ENCODE data around the gene CDC34. TPM values are rescaled to one million over a fixed set of nuclear protein-coding genes. Genes with fewer than 3 reads are reported as not detected.
A peak's percentile ranks its signal among the peaks of the same experiment; 100 is the strongest.

CDC34 gene
- total and polyA plus RNA-seq, 2 of the 8 experiments (the other 6 are each of a cell fraction or from before 2014, with no cell fraction given) = 95.9 to 129 TPM

DNA sequence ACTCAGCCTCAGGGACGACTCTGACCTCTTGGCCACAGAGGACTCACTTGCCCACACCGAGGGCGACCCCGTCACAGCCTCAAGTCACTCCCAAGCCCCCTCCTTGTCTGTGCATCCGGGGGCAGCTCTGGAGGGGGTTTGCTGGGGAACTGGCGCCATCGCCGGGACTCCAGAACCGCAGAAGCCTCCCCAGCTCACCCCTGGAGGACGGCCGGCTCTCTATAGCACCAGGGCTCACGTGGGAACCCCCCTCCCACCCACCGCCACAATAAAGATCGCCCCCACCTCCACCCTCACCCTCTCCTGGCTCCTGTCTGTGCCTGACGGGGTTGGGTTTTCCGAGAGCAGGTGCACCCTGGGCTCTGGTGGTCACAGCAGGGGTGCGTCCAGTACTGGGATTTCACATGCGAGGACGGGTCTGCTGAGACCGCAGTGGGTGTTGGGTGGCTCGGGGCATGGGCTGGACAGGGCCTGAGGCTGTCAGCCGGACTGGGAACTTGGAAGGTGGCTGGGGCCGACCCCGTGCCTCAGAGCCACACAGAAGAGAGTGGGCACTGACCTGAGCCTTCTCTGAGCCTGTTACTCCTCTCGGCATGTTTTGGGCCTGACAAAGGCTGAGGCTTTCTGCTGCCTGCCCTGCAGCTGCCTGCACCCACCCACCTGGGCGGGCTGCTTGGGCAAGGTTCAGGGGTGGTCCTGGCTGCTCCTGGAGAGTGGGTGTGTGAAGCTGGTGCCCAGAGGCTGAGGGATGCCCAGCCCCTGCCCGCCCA is 51.8 kb downstream of the CDC34 start:
- H3K36me3 ChIP-seq (ENCODE audit: control insufficient read depth in 2 of 4, insufficient read depth in 4 of 4, low read length in 3 of 4) = peaks cover 9 to 37% (median 26%) of the 10 kb centered on the region in 4 experiments; a peak in 6 of 8 replicates
- TF ChIP-seq SIX5 (IDR thresholded peaks at IDR 0.05; ENCODE audit: low read depth, low read length) = peak; percentile 9; the same call in 1 of the 2 replicates
- no peak for TF ChIP-seq FOSL1 (IDR thresholded peaks at IDR 0.05; ENCODE audit: insufficient read depth, low read depth, low read length)
- peak; percentile 33; the same call in 1 of the 2 replicates for TF ChIP-seq SP1 (IDR thresholded peaks at IDR 0.05; ENCODE audit: low read depth, low read length)
- TF ChIP-seq EZH2 (IDR thresholded peaks at IDR 0.05; ENCODE audit: low read depth, low read length, severe bottlenecking) = no peak
- TF ChIP-seq NRF1 (IDR thresholded peaks at IDR 0.05; ENCODE audit: low read depth, low read length) = no peak
- TF ChIP-seq YY1 (IDR thresholded peaks at IDR 0.05; ENCODE audit: low read depth, low read length) = no peak
- TF ChIP-seq POLR2AphosphoS5 (IDR thresholded peaks at IDR 0.05; ENCODE audit: low read depth, low read length) = peak; percentile 77
- TF ChIP-seq, protein P1, sequence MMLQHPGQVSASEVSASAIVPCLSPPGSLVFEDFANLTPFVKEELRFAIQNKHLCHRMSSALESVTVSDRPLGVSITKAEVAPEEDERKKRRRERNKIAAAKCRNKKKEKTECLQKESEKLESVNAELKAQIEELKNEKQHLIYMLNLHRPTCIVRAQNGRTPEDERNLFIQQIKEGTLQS (IDR thresholded peaks at IDR 0.05; ENCODE audit: insufficient read depth, low read depth, low read length) = no peak
- FAIRE-seq (no peak), DNase-seq (ENCODE audit: low read depth in 1 of 2, low spot score in 2 of 2) (no peak)
- H4K5ac ChIP-seq (ENCODE audit: insufficient read length, low read depth, low read length) = no peak overlapping the region
- peaks cover 6% of the 10 kb centered on the region for H3K79me1 ChIP-seq (ENCODE audit: low read depth, low read length)
- no peak overlapping the region for H2AK5ac ChIP-seq (ENCODE audit: low read depth, low read length)
- H2AFZ ChIP-seq (ENCODE audit: low read length) = no peak overlapping the region
- no peak overlapping the region for H3K4me2 ChIP-seq (ENCODE audit: insufficient read depth in 1 of 2, low read depth in 2 of 2, low read length in 2 of 2)
- no peak overlapping the region for H3K4ac ChIP-seq (replicated peaks; ENCODE audit: insufficient read length, low read depth, low read length)
- H3K79me2 ChIP-seq (ENCODE audit: control insufficient read depth in 1 of 2, insufficient read depth in 2 of 2, low read length in 2 of 2) = peaks cover under 1 to 22% of the 10 kb centered on the region in 2 experiments; a peak in 3 of 4 replicates
- H3K18ac ChIP-seq (ENCODE audit: extremely low read depth, low read length) = no peak overlapping the region
- H3K23ac ChIP-seq (ENCODE audit: insufficient read length) = no peak overlapping the region
- H2BK120ac ChIP-seq (replicated peaks; ENCODE audit: low read depth, low read length) = no peak overlapping the region
- CTCF ChIA-PET (ENCODE audit: partially characterized antibody) = interaction anchor here (0.8 to 4.7 kb wide), 16 partner anchors 8 to 151 kb away, joined by 3 to 51 read pairs (median 4); no protein-coding TSS in a partner anchor
- no peak overlapping the region for H3K9ac ChIP-seq (replicated peaks in 1 of 4; ENCODE audit: extremely low read depth in 1 of 4, low read depth in 3 of 4, low read length in 3 of 4)
- peaks cover 21 to 30% of the 10 kb centered on the region in 2 experiments for H4K20me1 ChIP-seq (replicated peaks in 1 of 2; ENCODE audit: control insufficient read depth in 1 of 2, insufficient read depth in 2 of 2, low read length in 2 of 2)
- H3K9me3 ChIP-seq (ENCODE audit: insufficient read depth in 2 of 2, low read depth in 1 of 2, low read length in 1 of 2) = no peaks in the 10 kb centered on the region
- peaks cover under 1 to 2% (median 2%) of the 10 kb centered on the region in 4 experiments; a peak in 6 of 7 replicates for H3K27me3 ChIP-seq (replicated peaks in 1 of 4; ENCODE audit: control insufficient read depth in 3 of 4, extremely low read depth in 1 of 4, insufficient read depth in 3 of 4, low read length in 3 of 4)
- no peak overlapping the region for H3K56ac ChIP-seq (replicated peaks; ENCODE audit: insufficient read length, low read depth, low read length)
- WGBS, 2 experiments (ENCODE audit: extremely low coverage in 1 of 2, insufficient coverage in 1 of 2, insufficient read length in 1 of 2, insufficient replicate concordance in 2 of 2, low coverage in 1 of 2, low lambda C conversion rate in 2 of 2, missing lambda C conversion rate in 1 of 2) = 94% methylated on average over 22 of the region's 27 CpGs; no CpG with 5 or more reads in 1 of the 2 experiments
- no peak overlapping the region for H3K14ac ChIP-seq (ENCODE audit: insufficient read length)
- 0 out of 2 replicates have a peak, but pooled peaks cover 2% of the 10 kb centered on the region for H3K23me2 ChIP-seq (ENCODE audit: low read depth, low read length)
- no peak overlapping the region for H2BK20ac ChIP-seq (ENCODE audit: low read length)
- peaks cover 0 to 8% (median 4%) of the 10 kb centered on the region in 4 experiments; a peak in 4 of 7 replicates for H3K4me1 ChIP-seq (replicated peaks in 1 of 4; ENCODE audit: control insufficient read depth in 3 of 4, insufficient read depth in 4 of 4, low read length in 3 of 4)
- H4K8ac ChIP-seq (ENCODE audit: extremely low read depth, insufficient read depth, low read length) = 0 out of 2 replicates have a peak overlapping the region, but pooled peaks have one; percentile 38
- 0 out of 2 replicates have a peak overlapping the region, but pooled peaks have one; percentile 19 for H3K27ac ChIP-seq (ENCODE audit: low read depth, low read length)
- POLR2A ChIA-PET (ENCODE audit: partially characterized antibody) = interaction anchor here (0.8 to 6.3 kb wide), 16 partner anchors 7 to 444 kb away, joined by 3 to 78 read pairs (median 4); partner anchors contain the start of genes BSG, CDC34 and GZMM
- no peak overlapping the region for H2BK12ac ChIP-seq (ENCODE audit: low read depth, low read length)
- H2BK5ac ChIP-seq (ENCODE audit: low read depth, low read length) = no peak overlapping the region
- H3K4me3 ChIP-seq (ENCODE audit: extremely low read depth in 1 of 4, insufficient read depth in 2 of 4, low read depth in 3 of 4, low read length in 4 of 4) = no peak overlapping the region
- H4K91ac ChIP-seq (replicated peaks; ENCODE audit: insufficient read length, low read length) = no peak overlapping the region
- H2BK15ac ChIP-seq (ENCODE audit: low read length) = no peak overlapping the region

All from H1 (cell line).